Measurements from ENCODE around the gene ITGB2.

DNA sequence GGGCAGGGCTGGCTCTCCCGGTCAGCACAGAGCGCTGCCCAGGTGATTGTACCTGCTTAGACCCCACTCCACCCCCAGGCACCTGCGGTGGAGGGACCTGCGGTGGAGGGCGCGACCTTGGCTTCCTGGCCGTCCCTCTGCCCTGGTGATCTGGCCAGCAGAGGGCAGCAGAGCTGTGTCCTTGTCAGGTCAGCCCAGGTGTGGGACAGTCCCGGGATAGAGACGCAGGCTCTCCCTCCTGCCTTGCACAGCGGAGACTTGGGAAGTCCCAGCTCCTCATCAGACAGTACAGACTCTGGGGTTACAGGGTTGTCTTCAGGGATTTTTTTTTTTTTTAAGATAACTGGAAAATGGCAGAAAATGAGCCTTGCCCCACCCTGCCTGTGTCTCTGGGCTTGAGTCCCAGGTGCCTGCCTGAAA lies 29.1 kb upstream of the ITGB2 start:
- no peak for TF ChIP-seq NFE2L1 (CRISPR knock-in tag; IDR thresholded peaks at IDR 0.05)
- TF ChIP-seq, protein P1, sequence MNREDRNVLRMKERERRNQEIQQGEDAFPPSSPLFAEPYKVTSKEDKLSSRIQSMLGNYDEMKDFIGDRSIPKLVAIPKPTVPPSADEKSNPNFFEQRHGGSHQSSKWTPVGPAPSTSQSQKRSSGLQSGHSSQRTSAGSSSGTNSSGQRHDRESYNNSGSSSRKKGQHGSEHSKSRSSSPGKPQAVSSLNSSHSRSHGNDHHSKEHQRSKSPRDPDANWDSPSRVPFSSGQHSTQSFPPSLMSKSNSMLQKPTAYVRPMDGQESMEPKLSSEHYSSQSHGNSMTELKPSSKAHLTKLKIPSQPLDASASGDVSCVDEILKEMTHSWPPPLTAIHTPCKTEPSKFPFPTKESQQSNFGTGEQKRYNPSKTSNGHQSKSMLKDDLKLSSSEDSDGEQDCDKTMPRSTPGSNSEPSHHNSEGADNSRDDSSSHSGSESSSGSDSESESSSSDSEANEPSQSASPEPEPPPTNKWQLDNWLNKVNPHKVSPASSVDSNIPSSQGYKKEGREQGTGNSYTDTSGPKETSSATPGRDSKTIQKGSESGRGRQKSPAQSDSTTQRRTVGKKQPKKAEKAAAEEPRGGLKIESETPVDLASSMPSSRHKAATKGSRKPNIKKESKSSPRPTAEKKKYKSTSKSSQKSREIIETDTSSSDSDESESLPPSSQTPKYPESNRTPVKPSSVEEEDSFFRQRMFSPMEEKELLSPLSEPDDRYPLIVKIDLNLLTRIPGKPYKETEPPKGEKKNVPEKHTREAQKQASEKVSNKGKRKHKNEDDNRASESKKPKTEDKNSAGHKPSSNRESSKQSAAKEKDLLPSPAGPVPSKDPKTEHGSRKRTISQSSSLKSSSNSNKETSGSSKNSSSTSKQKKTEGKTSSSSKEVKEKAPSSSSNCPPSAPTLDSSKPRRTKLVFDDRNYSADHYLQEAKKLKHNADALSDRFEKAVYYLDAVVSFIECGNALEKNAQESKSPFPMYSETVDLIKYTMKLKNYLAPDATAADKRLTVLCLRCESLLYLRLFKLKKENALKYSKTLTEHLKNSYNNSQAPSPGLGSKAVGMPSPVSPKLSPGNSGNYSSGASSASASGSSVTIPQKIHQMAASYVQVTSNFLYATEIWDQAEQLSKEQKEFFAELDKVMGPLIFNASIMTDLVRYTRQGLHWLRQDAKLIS (CRISPR knock-in tag; IDR thresholded peaks at IDR 0.05; ENCODE audit: borderline replicate concordance): no peak
- TF ChIP-seq, protein P2, sequence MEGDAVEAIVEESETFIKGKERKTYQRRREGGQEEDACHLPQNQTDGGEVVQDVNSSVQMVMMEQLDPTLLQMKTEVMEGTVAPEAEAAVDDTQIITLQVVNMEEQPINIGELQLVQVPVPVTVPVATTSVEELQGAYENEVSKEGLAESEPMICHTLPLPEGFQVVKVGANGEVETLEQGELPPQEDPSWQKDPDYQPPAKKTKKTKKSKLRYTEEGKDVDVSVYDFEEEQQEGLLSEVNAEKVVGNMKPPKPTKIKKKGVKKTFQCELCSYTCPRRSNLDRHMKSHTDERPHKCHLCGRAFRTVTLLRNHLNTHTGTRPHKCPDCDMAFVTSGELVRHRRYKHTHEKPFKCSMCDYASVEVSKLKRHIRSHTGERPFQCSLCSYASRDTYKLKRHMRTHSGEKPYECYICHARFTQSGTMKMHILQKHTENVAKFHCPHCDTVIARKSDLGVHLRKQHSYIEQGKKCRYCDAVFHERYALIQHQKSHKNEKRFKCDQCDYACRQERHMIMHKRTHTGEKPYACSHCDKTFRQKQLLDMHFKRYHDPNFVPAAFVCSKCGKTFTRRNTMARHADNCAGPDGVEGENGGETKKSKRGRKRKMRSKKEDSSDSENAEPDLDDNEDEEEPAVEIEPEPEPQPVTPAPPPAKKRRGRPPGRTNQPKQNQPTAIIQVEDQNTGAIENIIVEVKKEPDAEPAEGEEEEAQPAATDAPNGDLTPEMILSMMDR (IDR thresholded peaks at IDR 0.05): peak; percentile 88
- TF ChIP-seq, protein P3, sequence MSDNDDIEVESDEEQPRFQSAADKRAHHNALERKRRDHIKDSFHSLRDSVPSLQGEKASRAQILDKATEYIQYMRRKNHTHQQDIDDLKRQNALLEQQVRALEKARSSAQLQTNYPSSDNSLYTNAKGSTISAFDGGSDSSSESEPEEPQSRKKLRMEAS (CRISPR knock-in tag; IDR thresholded peaks at IDR 0.05): no peak
- TF ChIP-seq, protein P4, sequence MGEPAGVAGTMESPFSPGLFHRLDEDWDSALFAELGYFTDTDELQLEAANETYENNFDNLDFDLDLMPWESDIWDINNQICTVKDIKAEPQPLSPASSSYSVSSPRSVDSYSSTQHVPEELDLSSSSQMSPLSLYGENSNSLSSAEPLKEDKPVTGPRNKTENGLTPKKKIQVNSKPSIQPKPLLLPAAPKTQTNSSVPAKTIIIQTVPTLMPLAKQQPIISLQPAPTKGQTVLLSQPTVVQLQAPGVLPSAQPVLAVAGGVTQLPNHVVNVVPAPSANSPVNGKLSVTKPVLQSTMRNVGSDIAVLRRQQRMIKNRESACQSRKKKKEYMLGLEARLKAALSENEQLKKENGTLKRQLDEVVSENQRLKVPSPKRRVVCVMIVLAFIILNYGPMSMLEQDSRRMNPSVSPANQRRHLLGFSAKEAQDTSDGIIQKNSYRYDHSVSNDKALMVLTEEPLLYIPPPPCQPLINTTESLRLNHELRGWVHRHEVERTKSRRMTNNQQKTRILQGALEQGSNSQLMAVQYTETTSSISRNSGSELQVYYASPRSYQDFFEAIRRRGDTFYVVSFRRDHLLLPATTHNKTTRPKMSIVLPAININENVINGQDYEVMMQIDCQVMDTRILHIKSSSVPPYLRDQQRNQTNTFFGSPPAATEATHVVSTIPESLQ (CRISPR knock-in tag; IDR thresholded peaks at IDR 0.05): no peak
